Astrocyte of the spinal cord (primary cell): Measurements from ENCODE around the gene GLI1.

ENCODE experiments used
- DNase-seq: peaks from one replicate; pipeline ENCODE4 v3.0.0; 2011; ENCODE audit warnings: low read depth, low spot score
- H3K4me3 ChIP-seq: 2 replicates; pipeline ENCODE4 v1.5.1; 2011; ENCODE audit warnings: low read depth, mild to moderate bottlenecking, low read length, moderate library complexity
- in situ Hi-C: cut with HindIII; loops from 2 replicates; pipeline ENCODE4 v1.10.0; 2017; ENCODE audit warnings: low sequenced_read_pairs
- TF ChIP-seq, protein P1 (sequence below): IDR thresholded peaks from 2 replicates; pipeline ENCODE4 v1.5.1; 2012; ENCODE audit warnings: low read depth, mild to moderate bottlenecking, low read length, inconsistent platforms

The GLI1 gene

DNA sequence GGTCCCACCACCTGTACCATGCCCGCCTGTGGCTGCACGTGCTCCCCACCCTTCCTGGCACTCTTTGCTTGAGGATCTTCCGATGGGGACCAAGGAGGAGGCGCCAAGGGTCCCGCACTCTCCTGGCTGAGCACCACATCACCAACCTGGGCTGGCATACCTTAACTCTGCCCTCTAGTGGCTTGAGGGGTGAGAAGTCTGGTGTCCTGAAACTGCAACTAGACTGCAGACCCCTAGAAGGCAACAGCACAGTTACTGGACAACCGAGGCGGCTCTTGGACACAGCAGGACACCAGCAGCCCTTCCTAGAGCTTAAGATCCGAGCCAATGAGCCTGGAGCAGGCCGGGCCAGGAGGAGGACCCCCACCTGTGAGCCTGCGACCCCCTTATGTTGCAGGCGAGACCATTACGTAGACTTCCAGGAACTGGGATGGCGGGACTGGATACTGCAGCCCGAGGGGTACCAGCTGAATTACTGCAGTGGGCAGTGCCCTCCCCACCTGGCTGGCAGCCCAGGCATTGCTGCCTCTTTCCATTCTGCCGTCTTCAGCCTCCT is 3.4 kb upstream of the GLI1 start:
- TF ChIP-seq, protein P1, sequence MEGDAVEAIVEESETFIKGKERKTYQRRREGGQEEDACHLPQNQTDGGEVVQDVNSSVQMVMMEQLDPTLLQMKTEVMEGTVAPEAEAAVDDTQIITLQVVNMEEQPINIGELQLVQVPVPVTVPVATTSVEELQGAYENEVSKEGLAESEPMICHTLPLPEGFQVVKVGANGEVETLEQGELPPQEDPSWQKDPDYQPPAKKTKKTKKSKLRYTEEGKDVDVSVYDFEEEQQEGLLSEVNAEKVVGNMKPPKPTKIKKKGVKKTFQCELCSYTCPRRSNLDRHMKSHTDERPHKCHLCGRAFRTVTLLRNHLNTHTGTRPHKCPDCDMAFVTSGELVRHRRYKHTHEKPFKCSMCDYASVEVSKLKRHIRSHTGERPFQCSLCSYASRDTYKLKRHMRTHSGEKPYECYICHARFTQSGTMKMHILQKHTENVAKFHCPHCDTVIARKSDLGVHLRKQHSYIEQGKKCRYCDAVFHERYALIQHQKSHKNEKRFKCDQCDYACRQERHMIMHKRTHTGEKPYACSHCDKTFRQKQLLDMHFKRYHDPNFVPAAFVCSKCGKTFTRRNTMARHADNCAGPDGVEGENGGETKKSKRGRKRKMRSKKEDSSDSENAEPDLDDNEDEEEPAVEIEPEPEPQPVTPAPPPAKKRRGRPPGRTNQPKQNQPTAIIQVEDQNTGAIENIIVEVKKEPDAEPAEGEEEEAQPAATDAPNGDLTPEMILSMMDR = peak; percentile 70
- peak; percentile 41 for DNase-seq
- H3K4me3 ChIP-seq = peak overlapping the region; percentile 14
- in situ Hi-C loops = no loop called here

DNA sequence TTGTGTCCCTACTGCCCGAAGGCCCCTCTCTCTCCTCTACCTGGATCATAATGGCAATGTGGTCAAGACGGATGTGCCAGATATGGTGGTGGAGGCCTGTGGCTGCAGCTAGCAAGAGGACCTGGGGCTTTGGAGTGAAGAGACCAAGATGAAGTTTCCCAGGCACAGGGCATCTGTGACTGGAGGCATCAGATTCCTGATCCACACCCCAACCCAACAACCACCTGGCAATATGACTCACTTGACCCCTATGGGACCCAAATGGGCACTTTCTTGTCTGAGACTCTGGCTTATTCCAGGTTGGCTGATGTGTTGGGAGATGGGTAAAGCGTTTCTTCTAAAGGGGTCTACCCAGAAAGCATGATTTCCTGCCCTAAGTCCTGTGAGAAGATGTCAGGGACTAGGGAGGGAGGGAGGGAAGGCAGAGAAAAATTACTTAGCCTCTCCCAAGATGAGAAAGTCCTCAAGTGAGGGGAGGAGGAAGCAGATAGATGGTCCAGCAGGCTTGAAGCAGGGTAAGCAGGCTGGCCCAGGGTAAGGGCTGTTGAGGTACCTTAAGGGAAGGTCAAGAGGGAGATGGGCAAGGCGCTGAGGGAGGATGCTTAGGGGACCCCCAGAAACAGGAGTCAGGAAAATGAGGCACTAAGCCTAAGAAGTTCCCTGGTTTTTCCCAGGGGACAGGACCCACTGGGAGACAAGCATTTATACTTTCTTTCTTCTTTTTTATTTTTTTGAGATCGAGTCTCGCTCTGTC is 2.7 kb upstream of the GLI1 start:
- in situ Hi-C loops = no loop called here
- peak overlapping the region; percentile 14 for H3K4me3 ChIP-seq
- TF ChIP-seq, protein P1 = no peak
- DNase-seq = no peak

DNA sequence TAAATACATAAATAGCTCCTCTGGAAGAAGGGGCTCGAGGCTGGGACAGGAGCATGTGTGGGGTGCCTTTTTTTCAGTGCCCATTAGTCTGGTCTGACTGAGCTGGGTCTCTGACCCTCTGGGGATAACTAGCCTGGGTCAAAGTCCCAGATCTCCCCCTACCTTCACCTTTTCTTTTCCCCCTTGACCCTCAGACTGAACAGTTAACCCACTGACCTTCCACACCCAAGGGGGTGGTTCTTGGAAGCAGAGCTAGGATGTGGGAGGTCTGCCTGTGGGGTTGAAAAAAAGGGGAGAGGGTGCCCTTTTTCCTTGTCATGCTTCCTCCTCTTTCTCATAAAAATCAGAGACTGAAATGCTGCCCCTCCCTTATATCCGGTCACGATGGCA is 925 bp upstream of the GLI1 start:
- in situ Hi-C loops = no loop called here
- TF ChIP-seq, protein P1 = no peak
- no peak for DNase-seq
- H3K4me3 ChIP-seq = peak overlapping the region; percentile 70

DNA sequence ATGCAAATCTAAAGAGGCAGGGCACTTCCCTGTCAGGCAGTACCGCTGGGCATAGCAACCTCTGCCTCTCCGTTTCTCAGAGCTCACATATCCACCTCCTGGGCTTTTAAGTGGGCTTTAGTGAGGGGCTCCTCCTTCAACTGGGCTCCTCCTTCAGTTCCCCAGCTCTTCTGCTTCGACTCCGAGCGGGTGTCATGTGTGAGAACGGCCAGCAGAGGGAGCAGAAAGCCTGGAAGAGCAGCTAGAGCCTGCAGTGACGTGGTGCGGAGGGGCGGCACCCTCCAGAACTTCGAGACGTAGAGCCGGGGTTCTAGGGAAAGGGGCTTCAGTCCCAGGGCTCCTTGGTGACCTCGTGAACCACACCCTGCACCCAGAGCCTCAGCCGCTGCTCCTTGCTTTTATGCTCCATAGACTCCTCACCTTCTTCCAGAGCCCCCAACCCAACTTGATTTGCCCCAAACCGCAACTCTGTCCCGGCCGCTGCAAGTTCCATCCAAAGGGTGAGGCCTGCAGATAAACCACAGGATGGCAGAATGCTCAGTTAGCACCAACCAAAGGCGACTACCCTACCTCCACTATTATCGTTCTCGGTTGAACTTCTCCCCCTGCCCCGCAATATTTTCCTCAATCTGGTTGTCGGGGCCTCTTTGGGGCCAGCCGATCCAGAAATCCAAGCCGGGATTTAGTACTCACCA is 383 bp upstream of the GLI1 start:
- TF ChIP-seq, protein P1 = peak; percentile 94
- peak; percentile 96 for DNase-seq
- in situ Hi-C loops = no loop called here
- peak overlapping the region; percentile 70 for H3K4me3 ChIP-seq

DNA sequence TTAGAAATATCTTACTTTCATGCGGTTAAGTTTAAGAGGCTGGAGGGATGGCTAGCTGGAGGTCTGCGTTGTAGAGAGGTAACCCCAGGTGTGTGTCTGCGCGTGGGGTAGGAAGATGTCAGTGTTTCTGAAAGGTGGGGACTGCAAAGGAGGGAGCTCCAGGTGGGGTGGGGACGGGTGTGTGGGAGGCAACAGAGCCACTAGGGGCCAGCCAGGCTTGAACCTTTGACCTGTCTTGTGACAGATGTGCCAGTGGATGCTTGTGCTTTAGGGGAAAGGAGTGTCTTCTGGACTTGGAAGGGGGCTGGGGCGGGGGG is 841 bp downstream of the GLI1 start:
- H3K4me3 ChIP-seq = peak overlapping the region; percentile 70
- no peak for DNase-seq
- TF ChIP-seq, protein P1 = no peak
- in situ Hi-C loops = no loop called here

DNA sequence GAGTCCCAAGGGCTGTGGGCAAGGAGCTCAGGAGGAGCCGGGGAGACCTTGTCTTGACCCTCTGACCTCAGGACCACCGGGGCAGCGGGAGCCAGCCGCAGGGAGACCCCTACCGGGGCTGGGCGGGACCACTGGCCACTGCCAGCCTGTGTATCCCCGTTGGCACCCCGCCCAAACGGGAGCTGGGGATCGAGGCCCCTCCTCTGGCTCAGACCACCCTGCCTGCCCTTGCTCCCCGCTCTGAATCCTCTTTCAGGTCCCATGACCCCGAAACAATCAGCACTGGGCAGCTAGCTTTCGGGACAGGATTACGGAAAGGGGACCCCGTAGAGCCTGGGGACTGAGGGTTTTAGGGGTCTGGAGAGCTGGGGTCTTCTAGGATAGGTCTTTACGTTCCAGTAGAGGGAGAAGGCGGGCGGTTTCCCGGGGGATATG is 1.3 kb downstream of the GLI1 start:
- in situ Hi-C loops = no loop called here
- no peak for DNase-seq
- H3K4me3 ChIP-seq = peak overlapping the region; percentile 70
- TF ChIP-seq, protein P1 = no peak
